Keratinocyte (primary cell): ENCODE measurements around the gene POLH. TPM values are rescaled to one million over a fixed set of nuclear protein-coding genes. Genes with fewer than 3 reads are reported as not detected.
"Not testable (repeated sequence)": the region's sequence is repeated elsewhere in the genome, so short reads cannot be mapped to it uniquely, and the experiment has no call there.

Experiments used
- DNase-seq: peaks from one replicate; pipeline ENCODE4 v3.0.0-alpha.2; 2011; ENCODE audit warnings: low read depth, missing footprints, low spot score
- FAIRE-seq: peaks from 2 replicates; lab custom pipeline; 2011; peaks lifted over from hg19 to GRCh38; lab: Jason Lieb, UNC
- H2AFZ ChIP-seq: 2 replicates; pipeline ENCODE4 v1.6.0; 2012; ENCODE audit warnings: low read length, control low read depth, inconsistent platforms; ENCODE audit not compliant: control insufficient read depth
- H3K27ac ChIP-seq: 2 replicates; pipeline ENCODE4 v1.5.1; 2011; ENCODE audit warnings: low read length; ENCODE audit not compliant: control insufficient read depth, insufficient read depth
- H3K27me3 ChIP-seq: 3 replicates; pipeline ENCODE4 v1.6.0; 2011; ENCODE audit warnings: low read length; ENCODE audit not compliant: control insufficient read depth, insufficient read depth; ENCODE audit errors: extremely low read depth
- H3K36me3 ChIP-seq, 2 experiments: 2 replicates in 1 of 2; 3 replicates in 1 of 2; pipeline ENCODE4 v1.5.1; 2011; ENCODE audit warnings: low read length in 2 of 2, mild to moderate bottlenecking in 1 of 2; ENCODE audit not compliant: control insufficient read depth in 2 of 2, insufficient read depth in 2 of 2; ENCODE audit errors: extremely low read depth in 1 of 2
- H3K4me1 ChIP-seq: 3 replicates; pipeline ENCODE4 v1.5.1; 2011; ENCODE audit warnings: low read length; ENCODE audit not compliant: control insufficient read depth, insufficient read depth; ENCODE audit errors: extremely low read depth
- H3K4me2 ChIP-seq: 3 replicates; pipeline ENCODE4 v1.6.0; 2011; ENCODE audit warnings: low read depth, low read length; ENCODE audit not compliant: control insufficient read depth, insufficient read depth; ENCODE audit errors: extremely low read depth
- H3K4me3 ChIP-seq, 3 experiments: fragments of 200-600 bp in 1 of 3; sonication (generic) in 1 of 3; 2 replicates in 2 of 3; 3 replicates in 1 of 3; pipeline ENCODE4 v1.5.1; 2011 to 2016; ENCODE audit warnings: low read length in 3 of 3, mild to moderate bottlenecking in 3 of 3, control low read depth in 2 of 3, inconsistent platforms in 1 of 3, low read depth in 1 of 3, mixed read lengths in 1 of 3, mixed run types in 1 of 3, moderate library complexity in 1 of 3; ENCODE audit not compliant: control insufficient read depth in 2 of 3, insufficient read depth in 2 of 3; ENCODE audit errors: extremely low read depth in 1 of 3
- H3K79me2 ChIP-seq: 2 replicates; pipeline ENCODE4 v1.6.0; 2012; ENCODE audit warnings: low read length; ENCODE audit not compliant: control insufficient read depth, insufficient read depth
- H3K9ac ChIP-seq: 3 replicates; pipeline ENCODE4 v1.6.0; 2011; ENCODE audit warnings: low read length; ENCODE audit not compliant: control insufficient read depth, insufficient read depth; ENCODE audit errors: extremely low read depth
- H3K9me1 ChIP-seq: 3 replicates; pipeline ENCODE4 v1.6.0; 2011; ENCODE audit warnings: low read length; ENCODE audit not compliant: control insufficient read depth, insufficient read depth; ENCODE audit errors: extremely low read depth
- H3K9me3 ChIP-seq: 2 replicates; pipeline ENCODE4 v1.5.1; 2012; ENCODE audit warnings: low read depth, low read length; ENCODE audit not compliant: control insufficient read depth
- H4K20me1 ChIP-seq: 3 replicates; pipeline ENCODE4 v1.6.0; 2011; ENCODE audit warnings: low read length; ENCODE audit not compliant: control insufficient read depth, insufficient read depth; ENCODE audit errors: extremely low read depth
- CTCF ChIP-seq, 3 experiments: IDR thresholded peaks in 1 of 3; conservative IDR thresholded peaks in 1 of 3; optimal IDR thresholded peaks in 1 of 3; 2 replicates in 2 of 3; 3 replicates in 1 of 3; pipeline versions ENCODE3 to v1.5.1; 2011; ENCODE audit warnings: low read length in 3 of 3, mild to moderate bottlenecking in 3 of 3, moderate library complexity in 2 of 3, control low read depth in 1 of 3, inconsistent platforms in 1 of 3; ENCODE audit not compliant: insufficient read depth in 2 of 3; ENCODE audit errors: extremely low read depth in 1 of 3
- EZH2 ChIP-seq: IDR thresholded peaks from one replicate; pipeline ENCODE4 v1.6.1; 2012; ENCODE audit warnings: inconsistent platforms, mild to moderate bottlenecking, low read length, moderate library complexity
- dilution Hi-C: fragments of 300-500 bp; cut with MboI; formaldehyde crosslinking; loops from one replicate; pipeline ENCODE4 v1.7.0; 2020; ENCODE audit warnings: low sequenced_read_pairs; ENCODE audit not compliant: extremely low pct_ligation_motif_present
- polyA plus RNA-seq, 5 experiments: library from polyadenylated mRNA; depleted of rRNA in 3 of 5; stranded (reverse) in 3 of 5; stranded (forward) in 1 of 5; unstranded in 1 of 5; fragments of >200 nt; gene quantifications; 1 replicate in 1 of 5; 2 replicates in 3 of 5; 3 replicates in 1 of 5; pipeline versions ENCODE4 v1.2.1 to v1.2.3, GENCODE V29; 2011 to 2012; ENCODE audit warnings: missing spikeins in 2 of 5, low read depth in 1 of 5, low replicate concordance in 1 of 5

POLH gene
- polyA plus RNA-seq, 1 donor (not counting 4 experiments of a cell fraction or from before 2014, with no cell fraction given) = 29.9 TPM

GRCh38 chr6:43657221-43657802, 81.3 kb downstream of the POLH start:
- Histone ChIP-seq H3K27me3 (no peaks in the 10 kb centered on the region), H3K79me2 (no peaks in the 10 kb centered on the region), H2AFZ (no peak overlapping the region), H3K27ac (no peak overlapping the region), H3K4me2 (no peak overlapping the region), H4K20me1 (no peaks in the 10 kb centered on the region), H3K9me3 (no peaks in the 10 kb centered on the region), H3K36me3 (no peaks in the 10 kb centered on the region), H3K9me1 (no peaks in the 10 kb centered on the region), H3K9ac (no peak overlapping the region), H3K4me1 (no peaks in the 10 kb centered on the region), H3K4me3 (no peak overlapping the region)
- dilution Hi-C loops = no loop called here
- TF ChIP-seq CTCF (optimal IDR thresholded peaks at IDR 0.05 in 1 of 3, IDR thresholded peaks at IDR 0.05 in 1 of 3, conservative IDR thresholded peaks at IDR 0.05 in 1 of 3; ENCODE audit: extremely low read depth in 1 of 3, insufficient read depth in 2 of 3, low read length in 3 of 3) (no peak), EZH2 (no peak)
- FAIRE-seq (no peak), DNase-seq (no peak)

- H2AFZ ChIP-seq = no peak overlapping the region
- no peak overlapping the region for H3K4me3 ChIP-seq
- no peaks in the 10 kb centered on the region for H3K79me2 ChIP-seq
- H3K36me3 ChIP-seq = no peaks in the 10 kb centered on the region
- H3K4me1 ChIP-seq = no peaks in the 10 kb centered on the region
- DNase-seq (no peak), FAIRE-seq (no peak)
- TF ChIP-seq CTCF (optimal IDR thresholded peaks at IDR 0.05 in 1 of 3, IDR thresholded peaks at IDR 0.05 in 1 of 3, conservative IDR thresholded peaks at IDR 0.05 in 1 of 3; ENCODE audit: extremely low read depth in 1 of 3, insufficient read depth in 2 of 3, low read length in 3 of 3) (no peak), EZH2 (no peak)
- dilution Hi-C loops = no loop called here
- no peak overlapping the region for H3K27ac ChIP-seq
- no peaks in the 10 kb centered on the region for H3K9me3 ChIP-seq
- H3K4me2 ChIP-seq = no peak overlapping the region
- no peaks in the 10 kb centered on the region for H3K27me3 ChIP-seq
- no peaks in the 10 kb centered on the region for H3K9me1 ChIP-seq
- no peaks in the 10 kb centered on the region for H4K20me1 ChIP-seq
- no peak overlapping the region for H3K9ac ChIP-seq
Measured at GRCh38 chr6:43658161-43658560, 82.2 kb downstream of the POLH start.

GRCh38 chr6:43662948-43663347, 87.0 kb downstream of the POLH start:
- H3K27ac ChIP-seq, H3K4me1 ChIP-seq, H3K4me3 ChIP-seq, DNase-seq, FAIRE-seq, H3K27me3 ChIP-seq, H2AFZ ChIP-seq, H3K36me3 ChIP-seq, H3K9me1 ChIP-seq, H3K9ac ChIP-seq, H3K79me2 ChIP-seq, H4K20me1 ChIP-seq, H3K9me3 ChIP-seq, dilution Hi-C loops, H3K4me2 ChIP-seq: not testable (repeated sequence)
